Fibroblast of lung (primary cell): ENCODE results near the gene COL3A1. TPM values are rescaled to one million over a fixed set of nuclear protein-coding genes. Genes with fewer than 3 reads are reported as not detected.

ENCODE experiments used
- DNase-seq, 2 donors: peaks; one replicate each; pipeline versions ENCODE4 v3.0.0 to v3.0.0-alpha.2; 2010; ENCODE audit warnings: low read depth in 2 of 2
- H2AFZ ChIP-seq: 2 replicates; pipeline ENCODE4 v1.5.1; 2012; ENCODE audit warnings: low read length, control low read depth, inconsistent platforms
- H3K27ac ChIP-seq: 2 replicates; pipeline ENCODE4 v1.5.1; 2011; ENCODE audit warnings: low read length, control low read depth; ENCODE audit not compliant: insufficient read depth
- H3K27me3 ChIP-seq: 2 replicates; pipeline ENCODE4 v1.5.1; 2011; ENCODE audit warnings: mild to moderate bottlenecking, low read length; ENCODE audit not compliant: control insufficient read depth, insufficient read depth
- H3K36me3 ChIP-seq: 2 replicates; pipeline ENCODE4 v1.5.1; 2011; ENCODE audit warnings: low read length; ENCODE audit not compliant: control insufficient read depth, insufficient read depth
- H3K4me1 ChIP-seq: 2 replicates; pipeline ENCODE4 v1.5.1; 2011; ENCODE audit warnings: low read length; ENCODE audit not compliant: control insufficient read depth, insufficient read depth; ENCODE audit errors: extremely low read depth
- H3K4me2 ChIP-seq: 2 replicates; pipeline ENCODE4 v1.5.1; 2011; ENCODE audit warnings: low read length, control low read depth; ENCODE audit not compliant: insufficient read depth; ENCODE audit errors: extremely low read depth
- H3K4me3 ChIP-seq, 4 experiments: fragments of 200-600 bp in 1 of 4; sonication (generic) in 1 of 4; replicated peaks in 1 of 4; 2 replicates each; pipeline ENCODE4 v1.5.1; 2011 to 2016; ENCODE audit warnings: low read length in 4 of 4, low read depth in 3 of 4, mild to moderate bottlenecking in 3 of 4, control low read depth in 2 of 4, inconsistent platforms in 1 of 4, mixed read lengths in 1 of 4; ENCODE audit not compliant: insufficient read depth in 1 of 4; ENCODE audit errors: control extremely low read depth in 1 of 4
- H3K79me2 ChIP-seq: 2 replicates; pipeline ENCODE4 v1.5.1; 2012; ENCODE audit warnings: mild to moderate bottlenecking, low read length, inconsistent platforms; ENCODE audit not compliant: control insufficient read depth, insufficient read depth
- H3K9ac ChIP-seq: 2 replicates; pipeline ENCODE4 v1.5.1; 2011; ENCODE audit warnings: mild to moderate bottlenecking, low read length, control low read depth; ENCODE audit not compliant: insufficient read depth
- H3K9me3 ChIP-seq: 2 replicates; pipeline ENCODE4 v1.5.1; 2012; ENCODE audit warnings: low read depth, low read length; ENCODE audit not compliant: control insufficient read depth, insufficient read depth
- H4K20me1 ChIP-seq: 2 replicates; pipeline ENCODE4 v1.5.1; 2011; ENCODE audit warnings: low read length; ENCODE audit not compliant: control insufficient read depth, insufficient read depth; ENCODE audit errors: extremely low read depth
- EZH2 ChIP-seq: IDR thresholded peaks from 2 replicates; pipeline ENCODE4 v1.5.1; 2012; ENCODE audit warnings: low read length, control low read depth, mild to moderate bottlenecking; ENCODE audit errors: missing control alignments
- polyA plus RNA-seq, 2 donors: library from polyadenylated mRNA; depleted of rRNA in 1 of 2; stranded (reverse) in 1 of 2; unstranded in 1 of 2; fragments of >200 nt; gene quantifications; 2 replicates each; pipeline ENCODE4 v1.2.1, GENCODE V29; 2011 to 2012; ENCODE audit warnings: missing spikeins in 1 of 2
- total RNA-seq: library from RNA; depleted of rRNA; stranded (reverse); fragments of >200 nt; gene quantifications from 2 replicates; pipeline ENCODE4 v1.2.1, GENCODE V29; 2014
- TF ChIP-seq, protein P1 (sequence below), 2 donors: IDR thresholded peaks in 1 of 2; conservative IDR thresholded peaks in 1 of 2; 1 replicate in 1 of 2; 2 replicates in 1 of 2; pipeline ENCODE4 v1.5.1; 2011 to 2012; ENCODE audit warnings: low read length in 2 of 2, control low read depth in 1 of 2, inconsistent platforms in 1 of 2, low read depth in 1 of 2, mild to moderate bottlenecking in 1 of 2

The COL3A1 gene
- total and polyA plus RNA-seq, 2 donors (not counting 1 experiment from before 2014, with no cell fraction given): 925 to 2,255 TPM

DNA sequence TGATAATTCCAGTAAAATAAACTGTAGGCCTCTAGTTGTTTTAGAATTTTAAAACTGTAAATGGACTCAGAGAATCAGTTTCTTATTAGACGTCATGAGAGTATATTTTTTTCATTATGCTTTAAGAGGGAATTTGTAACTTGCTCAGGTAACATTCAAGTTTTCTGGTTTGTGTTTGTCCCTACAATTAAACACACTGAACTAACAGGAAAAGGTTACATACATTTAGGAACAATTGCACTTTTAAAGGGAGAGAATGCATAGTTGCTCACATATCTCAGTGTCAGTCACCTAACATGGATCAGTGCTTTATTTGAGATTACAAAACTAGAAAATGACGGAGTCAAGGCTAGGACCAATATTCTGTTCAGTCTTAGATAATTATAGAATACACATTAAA is 3.1 kb downstream of the COL3A1 start:
- TF ChIP-seq, protein P1, sequence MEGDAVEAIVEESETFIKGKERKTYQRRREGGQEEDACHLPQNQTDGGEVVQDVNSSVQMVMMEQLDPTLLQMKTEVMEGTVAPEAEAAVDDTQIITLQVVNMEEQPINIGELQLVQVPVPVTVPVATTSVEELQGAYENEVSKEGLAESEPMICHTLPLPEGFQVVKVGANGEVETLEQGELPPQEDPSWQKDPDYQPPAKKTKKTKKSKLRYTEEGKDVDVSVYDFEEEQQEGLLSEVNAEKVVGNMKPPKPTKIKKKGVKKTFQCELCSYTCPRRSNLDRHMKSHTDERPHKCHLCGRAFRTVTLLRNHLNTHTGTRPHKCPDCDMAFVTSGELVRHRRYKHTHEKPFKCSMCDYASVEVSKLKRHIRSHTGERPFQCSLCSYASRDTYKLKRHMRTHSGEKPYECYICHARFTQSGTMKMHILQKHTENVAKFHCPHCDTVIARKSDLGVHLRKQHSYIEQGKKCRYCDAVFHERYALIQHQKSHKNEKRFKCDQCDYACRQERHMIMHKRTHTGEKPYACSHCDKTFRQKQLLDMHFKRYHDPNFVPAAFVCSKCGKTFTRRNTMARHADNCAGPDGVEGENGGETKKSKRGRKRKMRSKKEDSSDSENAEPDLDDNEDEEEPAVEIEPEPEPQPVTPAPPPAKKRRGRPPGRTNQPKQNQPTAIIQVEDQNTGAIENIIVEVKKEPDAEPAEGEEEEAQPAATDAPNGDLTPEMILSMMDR (conservative IDR thresholded peaks at IDR 0.05 in 1 of 2, IDR thresholded peaks at IDR 0.05 in 1 of 2; ENCODE audit: low read depth in 1 of 2, low read length in 2 of 2): no peak
- TF ChIP-seq EZH2: no peak
- peaks cover 2% of the 10 kb centered on the region for H4K20me1 ChIP-seq
- peaks cover 5% of the 10 kb centered on the region for H3K4me1 ChIP-seq
- no peak overlapping the region for H2AFZ ChIP-seq
- no peaks in the 10 kb centered on the region for H3K9me3 ChIP-seq
- DNase-seq: no peak
- peak overlapping the region; percentile 98 for H3K4me2 ChIP-seq
- H3K79me2 ChIP-seq: peaks cover 82% of the 10 kb centered on the region
- no peaks in the 10 kb centered on the region for H3K27me3 ChIP-seq
- H3K9ac ChIP-seq: peak overlapping the region; percentile 57
- H3K27ac ChIP-seq: peak overlapping the region; percentile 79
- peak overlapping the region; percentile 63 to 100 (median 88) for H3K4me3 ChIP-seq
- no peaks in the 10 kb centered on the region for H3K36me3 ChIP-seq

DNA sequence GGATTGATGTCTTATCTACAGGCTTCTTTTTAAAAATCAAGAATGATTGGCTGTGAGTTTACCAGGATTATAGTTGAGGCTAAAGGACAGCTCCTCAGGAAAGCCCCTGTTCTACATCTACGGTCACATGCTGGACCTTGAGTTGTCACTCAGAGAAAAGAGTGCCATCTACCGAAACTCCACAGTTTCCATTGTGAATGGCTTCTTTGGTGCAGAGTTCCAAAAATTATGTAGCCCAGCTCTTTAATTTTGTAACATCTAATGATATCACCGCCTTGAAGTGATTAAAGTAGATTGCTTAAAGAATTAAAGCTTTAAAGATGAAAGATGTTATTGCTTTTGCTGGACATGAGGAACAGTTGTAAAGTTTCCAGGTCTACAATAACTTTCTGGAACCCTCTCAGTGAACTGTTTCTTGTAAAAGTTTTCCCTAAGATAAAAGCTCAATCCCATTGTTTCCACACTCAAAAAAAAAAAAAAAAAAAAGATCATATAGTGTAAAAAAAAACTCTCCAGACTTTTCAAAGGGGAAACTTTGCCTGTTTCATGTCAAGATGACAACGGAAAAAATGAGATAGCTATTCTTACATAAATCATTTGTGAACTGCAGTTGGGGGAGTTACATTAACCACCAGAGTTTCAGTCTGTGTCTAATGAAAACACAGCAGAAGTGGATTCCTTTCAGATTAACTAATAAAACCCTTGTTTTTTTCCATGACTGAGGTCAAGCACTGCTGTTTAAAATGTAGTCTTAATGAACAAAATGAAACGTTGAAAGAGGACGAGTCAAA is 4.3 kb downstream of the COL3A1 start:
- Histone ChIP-seq H3K4me3 (peak overlapping the region; percentile 63 to 100 (median 88)), H3K36me3 (no peaks in the 10 kb centered on the region), H3K27ac (peak overlapping the region; percentile 69), H4K20me1 (peaks cover 2% of the 10 kb centered on the region), H3K9me3 (no peaks in the 10 kb centered on the region), H2AFZ (no peak overlapping the region), H3K4me1 (peaks cover 14% of the 10 kb centered on the region), H3K27me3 (no peaks in the 10 kb centered on the region), H3K79me2 (peaks cover 91% of the 10 kb centered on the region), H3K4me2 (peak overlapping the region; percentile 98), H3K9ac (peak overlapping the region; percentile 26)
- DNase-seq: peak; percentile 76 to 96
- TF ChIP-seq, protein P1 (conservative IDR thresholded peaks at IDR 0.05 in 1 of 2, IDR thresholded peaks at IDR 0.05 in 1 of 2; ENCODE audit: low read depth in 1 of 2, low read length in 2 of 2): peak; percentile 36 to 40
- TF ChIP-seq EZH2: no peak

DNA sequence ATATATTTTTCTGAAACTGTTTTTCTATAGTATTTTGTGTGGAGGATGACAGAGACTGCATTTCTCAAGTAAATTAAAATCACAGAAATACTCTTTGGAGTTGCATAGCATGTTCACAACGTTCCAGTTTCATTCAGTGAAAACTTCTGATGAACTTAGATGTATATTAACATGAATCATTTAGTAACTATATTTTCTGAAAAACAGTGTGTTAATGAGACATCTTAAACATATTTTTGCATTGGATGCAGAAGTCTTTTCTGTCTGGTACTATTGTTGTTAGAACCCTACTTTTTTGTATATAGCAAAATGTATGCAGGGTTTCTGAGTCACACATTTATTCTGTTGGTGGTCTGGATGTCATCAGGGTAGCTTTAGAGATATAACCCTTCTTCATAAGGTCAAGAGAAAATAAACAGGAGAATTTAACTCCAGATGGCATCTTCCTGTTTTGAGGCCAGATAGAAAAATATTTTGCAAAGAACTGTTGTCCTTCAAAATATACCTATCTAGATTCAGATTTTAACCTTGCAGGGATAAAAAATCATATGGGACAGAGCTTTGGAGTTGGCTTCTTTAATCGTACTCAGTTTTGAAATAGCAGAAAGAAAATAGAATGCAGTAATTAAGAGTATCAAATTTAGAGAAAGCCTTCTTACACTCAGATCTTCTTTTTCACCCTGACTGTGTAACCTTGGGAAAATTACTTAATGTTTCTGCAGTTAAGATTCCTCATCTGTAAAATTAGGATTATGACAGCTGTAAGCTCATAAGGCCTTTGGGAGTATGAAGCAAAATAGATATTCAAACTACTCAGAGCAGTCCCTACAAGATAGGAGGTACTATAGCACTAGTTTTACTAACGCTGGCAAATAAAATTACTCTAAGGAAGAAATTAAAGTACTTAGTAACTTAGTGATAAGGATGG is 5.3 kb downstream of the COL3A1 start:
- peak in 1 of 2 donors; percentile 47 for DNase-seq
- no peak for TF ChIP-seq EZH2
- TF ChIP-seq, protein P1 (conservative IDR thresholded peaks at IDR 0.05 in 1 of 2, IDR thresholded peaks at IDR 0.05 in 1 of 2; ENCODE audit: low read depth in 1 of 2, low read length in 2 of 2): no peak
- peak overlapping the region; percentile 98 for H3K4me2 ChIP-seq
- H3K9me3 ChIP-seq: no peaks in the 10 kb centered on the region
- peak overlapping the region; percentile 69 for H3K27ac ChIP-seq
- H3K36me3 ChIP-seq: no peaks in the 10 kb centered on the region
- peaks cover 2% of the 10 kb centered on the region for H4K20me1 ChIP-seq
- H3K27me3 ChIP-seq: no peaks in the 10 kb centered on the region
- H3K4me1 ChIP-seq: peaks cover 12% of the 10 kb centered on the region
- H3K9ac ChIP-seq: peak overlapping the region; percentile 43
- peak overlapping the region; percentile 38 to 100 (median 73) for H3K4me3 ChIP-seq
- H2AFZ ChIP-seq: no peak overlapping the region
- peaks cover 94% of the 10 kb centered on the region for H3K79me2 ChIP-seq
